Measurements from ENCODE around the gene DNAJB8.

GRCh38 chr3:128415200-128415772, 51.4 kb downstream of the DNAJB8 start:
- no peak for TF ChIP-seq CTCF (conservative IDR thresholded peaks at IDR 0.05; ENCODE audit: low read depth, low read length)
- TF ChIP-seq EZH2 (IDR thresholded peaks at IDR 0.05; ENCODE audit: low read length, unreplicated experiment), result no peak

Measured in PC-3 (cell line).